Mucosa of gallbladder (tissue), 1 donor: ENCODE data around the gene DPY19L3. TPM values are rescaled to one million over a fixed set of nuclear protein-coding genes. Genes with fewer than 3 reads are reported as not detected.
A peak's percentile ranks its signal among the peaks of the same experiment; 100 is the strongest.
"Not testable (repeated sequence)": the region's sequence is repeated elsewhere in the genome, so short reads cannot be mapped to it uniquely, and the experiment has no call there.

Experiments
- DNase-seq: peaks from one replicate; pipeline ENCODE4 v3.0.0-alpha.2; 2020; ENCODE audit warnings: low spot score
- total RNA-seq: library from RNA; stranded (reverse); gene quantifications from one replicate; pipeline ENCODE4 v1.2.1, GENCODE V29; 2021
- donor health status: DM: no; HTN: no; CAD: no.

Gene DPY19L3
- 17.8 TPM for total RNA-seq

DNA sequence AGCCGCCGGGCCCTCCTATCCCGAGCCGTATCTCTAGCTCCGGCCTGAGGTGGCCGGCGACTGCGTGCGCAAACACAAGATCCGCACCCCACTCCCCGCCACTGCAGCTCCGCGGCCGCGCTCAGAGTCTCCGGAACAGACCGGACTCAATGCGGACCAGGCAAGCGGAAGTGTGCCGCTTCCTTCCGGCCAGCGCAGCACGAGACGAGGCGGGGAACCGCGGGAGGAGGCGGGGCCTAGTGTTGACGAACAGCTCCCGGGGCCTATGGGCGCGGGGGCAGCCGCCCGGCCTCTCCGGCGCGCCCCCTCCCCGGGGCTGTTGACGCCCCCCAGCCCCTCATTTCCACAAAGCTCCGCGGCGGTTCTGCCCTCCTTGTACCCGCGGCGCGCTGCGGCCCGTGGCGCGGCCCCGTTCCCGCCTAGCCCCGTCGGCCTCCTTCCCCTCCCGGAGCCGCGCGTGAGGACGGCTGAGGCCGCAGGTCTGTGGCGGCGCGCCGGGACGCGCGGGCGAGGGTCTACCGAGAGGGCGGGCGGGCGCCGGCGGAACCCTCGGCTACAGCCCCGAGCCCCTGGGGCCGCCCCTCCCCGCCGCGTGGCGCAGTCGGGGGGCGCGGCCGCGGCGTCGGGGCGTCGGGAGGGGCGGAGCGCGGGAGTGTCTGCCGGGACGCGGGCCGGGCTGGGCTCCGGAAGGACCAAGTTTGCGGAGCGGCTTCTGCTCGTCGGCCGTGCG, at the start of gene DPY19L3:
DPY19L3 (plus strand) TSS at position 340 of the 730 bp plus-strand sequence. CDS start 2,484 bp downstream, outside the sequence.
- peak; percentile 95 for DNase-seq

- no peak for DNase-seq
Measured at GRCh38 chr19:32357720-32358119, 47.9 kb upstream of the DPY19L3 start.

DNA sequence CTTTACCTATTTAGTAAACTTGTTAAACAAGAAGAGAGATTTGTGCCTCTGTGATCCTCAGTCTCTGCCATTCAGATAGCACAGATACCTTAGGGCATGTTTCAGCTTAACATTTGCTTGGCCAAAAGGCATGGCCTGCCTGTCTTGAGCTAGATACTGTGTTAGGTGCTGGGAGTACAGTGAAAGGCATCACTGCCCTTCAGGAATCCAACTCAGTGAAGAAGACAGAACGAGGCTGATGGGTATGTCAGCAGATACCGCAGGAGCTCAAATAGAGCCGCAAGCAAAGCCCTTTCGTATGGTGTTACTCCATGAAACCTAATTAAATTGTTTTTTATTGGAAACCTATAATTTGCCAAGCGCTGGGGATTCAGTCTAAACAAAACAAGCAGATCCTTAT, 47.2 kb upstream of the DPY19L3 start:
- no peak for DNase-seq

DNA sequence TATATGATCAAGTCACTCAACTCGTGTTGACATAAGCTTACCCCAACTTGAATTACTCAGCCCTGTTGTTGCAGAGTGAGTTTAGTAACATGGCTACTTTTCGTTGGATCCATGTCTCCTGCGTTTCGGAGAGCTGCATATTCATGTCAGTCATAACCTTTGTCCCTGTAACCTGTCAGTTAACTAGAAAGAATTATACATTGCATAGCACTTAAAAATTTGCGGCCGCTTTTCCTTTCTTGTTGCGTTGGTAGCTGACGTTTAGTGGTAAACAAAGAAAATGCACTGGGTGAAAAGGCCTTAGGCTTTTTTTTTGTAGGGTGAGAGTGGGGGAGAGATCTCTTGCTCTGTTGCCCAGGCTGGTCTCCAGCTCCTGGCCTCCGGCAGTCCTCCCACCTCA, 46.0 kb upstream of the DPY19L3 start:
- DNase-seq = no peak

DNA sequence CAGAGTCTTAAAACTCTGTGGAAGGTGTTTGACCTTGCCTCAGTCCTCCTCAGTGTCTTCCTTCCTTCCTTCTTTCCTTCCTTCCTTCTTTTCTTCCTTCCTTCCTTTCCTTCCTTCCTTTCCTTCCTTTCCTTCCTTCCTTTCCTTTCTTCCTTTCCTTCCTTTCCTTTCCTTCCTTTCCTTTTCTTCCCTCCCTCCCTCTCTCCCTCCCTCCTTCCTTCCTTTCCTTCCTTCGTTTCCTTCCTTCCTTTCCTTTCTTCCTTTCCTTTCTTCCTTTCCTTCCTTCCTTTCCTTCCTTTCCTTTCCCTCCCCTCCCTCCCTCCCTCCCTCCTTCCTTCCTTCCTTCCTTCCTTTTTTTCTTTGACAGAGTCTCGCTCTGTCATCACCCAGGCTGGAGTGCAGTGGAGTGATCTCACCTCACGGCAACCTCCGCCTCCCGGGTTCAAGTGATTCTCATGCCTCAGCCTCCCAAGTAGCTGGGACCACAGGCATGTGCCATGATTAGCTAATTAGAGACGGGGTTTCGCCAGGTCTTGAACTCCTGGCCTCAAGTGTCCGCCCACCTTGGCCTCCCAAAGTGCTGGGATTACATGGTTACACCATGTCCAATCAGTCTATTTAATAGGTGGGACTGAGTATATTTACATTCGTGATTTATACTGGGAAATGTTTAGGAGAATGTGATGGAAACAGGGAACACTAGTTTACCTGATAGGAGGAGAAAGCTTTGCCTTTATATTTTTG, 43.8 kb upstream of the DPY19L3 start:
- DNase-seq = no peak

DNA sequence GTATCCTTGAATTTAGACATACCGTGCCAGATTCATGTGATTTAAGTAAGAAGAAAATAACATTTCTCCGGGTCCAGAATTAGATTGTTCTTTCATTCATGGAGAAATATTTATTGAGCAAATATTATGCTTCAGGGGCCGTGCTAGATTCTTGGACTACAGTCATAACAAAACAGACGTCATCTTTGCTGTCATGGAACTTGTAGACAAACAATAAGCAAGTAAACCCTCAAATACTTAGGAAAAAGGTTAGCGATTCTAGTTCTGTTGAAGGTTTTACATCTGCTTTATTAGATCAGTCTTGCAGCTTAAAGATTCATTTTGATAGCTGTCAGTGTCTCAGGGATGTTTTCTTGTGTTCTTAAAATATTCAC, 43.3 kb upstream of the DPY19L3 start:
- no peak for DNase-seq

- DNase-seq = no peak
Measured at GRCh38 chr19:32363175-32363574, 42.4 kb upstream of the DPY19L3 start.

GRCh38 chr19:32363632-32364031, 41.9 kb upstream of the DPY19L3 start:
- DNase-seq = no peak

DNA sequence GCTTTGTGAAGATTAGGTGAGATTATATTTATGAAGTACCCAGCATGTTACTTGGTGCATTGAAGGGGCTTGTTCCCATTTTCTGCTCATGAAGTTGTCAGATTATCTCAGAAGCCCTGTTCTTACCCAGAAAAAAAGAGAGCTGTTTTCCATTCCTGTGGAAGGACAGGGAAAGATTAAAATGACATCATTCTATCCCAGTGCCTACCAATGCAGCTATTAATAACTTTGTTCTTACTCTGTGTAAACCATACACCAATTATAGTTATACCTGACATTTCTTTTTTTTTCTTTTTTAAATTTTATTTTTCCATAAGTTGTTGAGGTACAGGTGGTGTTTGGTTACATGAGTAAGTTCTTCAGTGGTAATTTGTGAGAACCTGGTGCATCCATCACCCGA, 41.5 kb upstream of the DPY19L3 start:
- DNase-seq = no peak

DNA sequence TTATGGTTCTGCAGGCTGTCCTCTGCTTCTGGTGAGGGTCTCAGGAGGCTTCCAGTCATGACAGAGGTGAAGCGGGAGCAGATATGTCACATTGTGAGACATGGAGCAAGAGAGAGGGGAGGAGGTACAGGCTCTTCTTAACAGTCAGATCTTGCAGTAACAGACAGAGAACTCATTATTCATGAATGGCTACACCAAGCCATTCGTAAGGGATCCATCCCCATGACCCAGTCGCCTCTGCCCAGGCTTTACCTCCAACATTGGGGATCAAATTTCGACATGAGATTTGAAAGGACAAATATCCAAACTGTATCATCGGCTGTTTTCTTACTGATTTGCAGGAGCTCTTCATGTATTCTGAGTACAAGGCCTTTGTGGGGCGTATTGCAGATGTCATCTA, 38.5 kb upstream of the DPY19L3 start:
- no peak for DNase-seq

DNA sequence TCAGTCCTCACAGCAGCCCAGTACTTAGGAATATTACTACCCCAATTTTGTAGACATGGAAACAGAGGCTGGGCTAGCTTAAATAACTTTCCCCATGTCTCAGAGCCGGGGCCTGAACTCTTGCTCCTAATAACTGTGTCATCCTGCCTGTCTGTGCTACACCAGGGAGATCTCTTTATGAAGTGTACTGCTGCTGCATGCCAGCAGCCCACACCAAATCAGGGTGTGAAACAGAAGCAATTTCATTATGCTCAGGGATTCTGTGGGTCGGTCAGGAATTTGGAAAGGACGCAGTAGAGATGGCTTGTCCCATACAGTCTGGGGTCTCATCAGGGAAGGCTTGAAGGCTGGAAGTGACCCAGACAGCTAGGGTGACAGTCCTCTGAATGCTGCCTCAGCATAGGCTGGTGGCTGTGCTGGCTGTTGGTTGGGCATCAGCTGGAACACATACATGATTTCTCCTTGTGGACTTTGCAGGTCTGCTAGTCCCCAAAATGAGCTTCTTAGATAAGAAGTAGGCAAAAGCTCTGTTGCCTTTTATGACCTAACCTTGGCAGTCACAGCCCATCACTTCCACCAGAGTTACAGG, 37.5 kb upstream of the DPY19L3 start:
- no peak for DNase-seq

DNA sequence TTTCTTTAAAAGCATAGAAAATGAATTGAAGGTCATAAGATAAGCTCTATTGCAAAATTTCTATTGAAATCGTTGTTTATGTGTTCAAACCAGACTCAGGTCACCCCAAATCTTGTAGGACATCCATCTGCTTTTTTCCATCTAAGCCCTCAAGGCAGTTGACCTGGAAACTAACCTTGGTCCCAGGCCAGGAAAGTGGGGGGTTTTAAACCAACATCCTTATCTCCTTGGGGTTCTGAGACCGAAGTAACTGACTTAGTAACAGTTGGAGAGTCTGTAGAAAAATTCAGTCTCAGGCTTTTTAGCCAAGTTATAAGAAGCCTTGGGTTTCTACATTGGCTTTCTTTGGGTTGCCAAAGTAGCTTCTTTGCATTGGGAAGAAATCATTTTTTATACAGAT, 36.8 kb upstream of the DPY19L3 start:
- no peak for DNase-seq

- no peak for DNase-seq
Measured at GRCh38 chr19:32372726-32373517, 32.6 kb upstream of the DPY19L3 start.

- DNase-seq = peak; percentile 86
Measured at GRCh38 chr19:32373585-32374295, 31.8 kb upstream of the DPY19L3 start.

DNA sequence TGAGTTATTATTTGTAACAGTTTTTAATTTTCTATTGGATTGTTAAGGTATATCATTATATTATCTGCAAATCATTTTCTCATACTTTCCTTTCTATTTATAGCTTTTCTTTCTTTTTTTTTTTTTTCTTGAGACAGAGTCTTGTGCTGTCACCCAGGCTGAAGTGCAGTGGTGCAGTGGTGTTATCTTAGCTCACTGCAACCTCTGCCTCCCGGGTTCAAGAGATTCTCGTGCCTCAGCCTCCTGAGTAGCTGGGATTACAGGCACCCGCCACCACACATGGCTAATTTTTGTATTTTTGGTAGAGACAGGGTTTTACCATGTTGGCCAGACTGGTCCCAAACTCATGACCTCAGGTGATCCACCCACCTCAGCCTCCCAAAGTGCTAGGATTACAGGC, 31.2 kb upstream of the DPY19L3 start:
- not testable (repeated sequence) for DNase-seq

DNA sequence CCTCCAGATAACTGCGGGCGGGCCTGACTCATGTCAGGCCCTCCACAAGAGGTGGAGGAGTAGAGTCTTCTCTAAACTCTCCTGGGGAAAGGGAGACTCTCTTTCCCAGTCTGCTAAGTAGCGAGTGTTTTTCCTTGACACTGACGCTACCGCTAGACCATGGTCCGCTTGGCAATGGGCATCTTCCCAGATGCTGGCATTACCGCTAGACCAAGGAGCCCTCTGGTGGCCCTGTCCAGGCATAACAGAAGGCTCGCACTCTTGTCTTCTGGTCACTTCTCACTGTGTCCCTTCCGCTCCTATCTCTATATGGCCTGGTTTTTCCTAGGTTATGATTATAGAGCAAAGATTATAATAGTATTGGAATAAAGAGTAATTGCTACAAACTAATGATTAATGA, 28.5 kb upstream of the DPY19L3 start:
- not testable (repeated sequence) for DNase-seq

- DNase-seq = no peak
Measured at GRCh38 chr19:32380269-32380668, 25.3 kb upstream of the DPY19L3 start.

- DNase-seq = no peak
Measured at GRCh38 chr19:32387701-32388392, 17.7 kb upstream of the DPY19L3 start.

DNA sequence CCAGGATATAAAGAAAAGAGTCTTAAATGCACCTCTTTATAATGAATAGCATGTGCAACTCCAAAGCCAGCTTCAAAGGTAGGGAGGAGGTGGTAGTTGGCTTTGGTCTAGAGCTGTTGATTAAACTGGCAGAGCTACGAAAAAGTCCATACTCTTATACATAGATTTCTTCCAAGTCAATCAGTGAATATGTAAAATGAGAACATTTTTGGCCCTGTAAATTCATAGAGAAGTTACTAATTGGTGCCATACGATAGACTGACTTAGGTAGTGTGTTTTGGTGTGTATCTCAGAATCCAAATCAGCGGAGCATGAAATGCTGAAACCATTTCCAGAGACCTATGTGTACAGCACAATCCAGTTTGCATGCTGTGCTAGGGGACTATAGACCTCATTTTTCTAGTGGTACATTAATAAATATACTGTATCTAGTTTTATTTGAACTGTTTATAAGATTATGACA, 17.1 kb upstream of the DPY19L3 start:
- DNase-seq = no peak

DNA sequence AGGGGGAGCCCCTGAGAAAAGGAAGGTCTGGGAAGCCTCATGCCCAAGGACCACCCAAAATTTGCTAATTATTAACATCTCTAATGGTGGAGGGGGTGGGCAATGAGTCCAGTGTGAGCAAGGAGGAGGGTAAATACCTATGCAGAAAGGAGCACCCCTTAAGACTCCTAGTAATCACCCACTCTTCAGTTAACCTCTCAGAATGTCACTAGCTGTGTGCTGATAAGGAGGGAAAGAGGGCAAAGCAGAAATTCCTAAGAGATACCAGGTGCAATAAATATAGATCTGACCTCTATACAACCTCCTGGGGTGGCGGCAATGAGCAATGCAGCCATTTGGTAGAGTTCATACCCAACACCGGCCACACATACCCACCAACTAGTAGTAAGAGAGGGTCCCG, 12.7 kb upstream of the DPY19L3 start:
- DNase-seq = no peak
